Endometrium (tissue), 2 donors: ENCODE data around the gene GMDS.

Experiments
- FAIRE-seq: peaks from 2 replicates; lab custom pipeline; 2012; peaks lifted over from hg19 to GRCh38; lab: Jason Lieb, UNC
- donor health status: control.
- donor health status: control.

Gene GMDS

DNA sequence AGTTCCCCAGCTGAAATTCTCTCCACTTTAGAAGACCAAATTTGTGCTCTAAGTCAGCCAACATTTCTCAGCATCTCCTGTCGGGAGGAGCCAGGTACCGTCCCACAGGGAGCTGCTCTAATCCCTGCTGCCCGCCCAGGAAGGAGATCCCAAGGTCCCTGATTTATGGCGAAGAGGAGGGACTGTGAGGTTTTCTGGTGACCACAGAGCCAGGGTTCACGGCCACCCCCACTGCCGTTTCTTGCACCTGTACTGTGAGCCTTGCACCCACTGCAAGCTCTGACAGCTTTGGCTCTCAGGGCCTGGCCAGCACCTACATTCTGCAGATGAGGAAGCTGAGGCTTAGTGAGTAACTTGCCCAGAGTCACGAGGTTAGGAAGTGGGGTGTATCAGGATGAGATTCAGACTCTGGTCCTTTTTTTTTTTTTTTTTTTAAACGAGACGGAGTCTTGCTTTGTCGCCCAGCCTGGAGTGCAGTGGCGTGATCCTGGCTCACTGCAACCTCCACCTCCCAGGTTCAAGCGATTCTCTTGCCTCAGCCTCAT lies 600.8 kb downstream of the GMDS start:
- FAIRE-seq, result no peak

DNA sequence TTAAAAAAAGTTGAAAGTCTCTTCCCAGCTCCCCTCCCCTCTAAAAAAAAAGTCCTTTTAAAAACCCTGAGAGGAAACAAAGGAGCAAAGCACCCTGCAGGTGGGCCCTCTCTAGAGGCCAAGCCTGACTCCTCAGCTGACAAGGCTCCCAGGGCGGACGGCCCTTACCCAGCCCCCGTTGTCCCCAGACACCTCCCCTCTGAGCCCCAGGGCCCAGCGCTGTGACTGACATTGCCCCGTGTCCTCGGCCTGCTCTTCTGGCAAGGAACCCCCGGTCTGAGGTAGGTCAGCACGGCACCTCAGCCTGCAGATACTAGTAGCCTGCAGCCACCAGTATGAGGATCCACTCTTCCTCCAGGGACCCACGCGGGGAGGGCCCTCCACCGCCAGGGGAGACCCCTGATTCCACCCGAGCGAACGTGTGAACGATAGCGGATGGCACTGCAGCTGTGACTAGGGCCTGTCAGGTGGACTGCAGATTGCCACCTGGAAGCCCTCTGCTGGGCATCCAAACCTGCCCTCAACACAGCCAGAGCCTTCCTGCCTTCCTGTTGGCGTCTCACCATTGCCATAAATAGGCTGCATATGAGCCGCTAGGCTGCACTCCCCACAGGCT lies 601.5 kb downstream of the GMDS start:
- FAIRE-seq, result no peak

DNA sequence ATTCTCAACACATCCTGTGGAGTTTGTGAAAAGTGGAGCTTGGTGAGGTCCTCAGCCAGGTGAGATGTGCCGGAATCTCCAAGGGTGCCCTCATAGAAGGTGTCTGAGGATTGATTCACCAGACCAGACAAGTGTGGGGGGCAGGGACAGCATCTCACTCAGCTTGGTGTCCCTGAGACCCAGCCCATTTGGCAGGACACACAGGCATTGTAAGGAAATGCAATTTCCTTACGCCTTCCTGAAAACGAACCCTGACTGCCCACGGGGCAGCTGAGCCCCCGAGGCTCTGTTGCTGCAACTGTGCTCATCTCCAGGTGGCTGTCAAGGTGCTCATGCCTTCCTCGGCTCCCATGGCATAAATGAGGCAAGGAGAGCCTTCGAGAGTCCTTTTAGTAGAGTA lies 602.3 kb downstream of the GMDS start:
- no peak for FAIRE-seq

DNA sequence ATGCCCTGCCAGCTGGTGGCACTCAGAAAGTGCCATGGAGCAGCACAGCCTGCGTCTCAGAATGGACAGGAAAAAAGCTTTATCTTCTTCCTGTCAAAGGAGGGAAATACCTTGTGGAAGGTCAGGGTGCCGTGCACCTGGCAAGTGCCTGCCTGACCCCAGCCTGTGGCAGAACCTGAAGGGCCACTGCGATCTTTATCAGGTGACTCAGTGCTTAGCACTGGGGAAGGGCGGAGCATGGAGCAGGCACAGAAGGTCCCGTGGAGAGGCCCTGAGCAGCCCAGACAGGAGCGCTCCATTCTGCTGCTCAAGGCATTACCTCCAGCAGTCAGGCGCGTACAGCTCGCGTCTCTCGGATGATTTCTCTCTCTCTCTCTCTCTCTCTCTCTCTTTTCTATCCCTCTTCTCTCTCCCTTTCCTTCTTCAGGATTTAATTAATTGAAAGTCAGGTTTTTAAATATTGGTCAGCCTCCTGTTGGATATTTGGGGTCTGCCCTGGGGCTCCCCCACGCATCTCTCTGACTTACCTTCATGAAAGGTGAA lies 604.0 kb downstream of the GMDS start:
- no peak for FAIRE-seq

DNA sequence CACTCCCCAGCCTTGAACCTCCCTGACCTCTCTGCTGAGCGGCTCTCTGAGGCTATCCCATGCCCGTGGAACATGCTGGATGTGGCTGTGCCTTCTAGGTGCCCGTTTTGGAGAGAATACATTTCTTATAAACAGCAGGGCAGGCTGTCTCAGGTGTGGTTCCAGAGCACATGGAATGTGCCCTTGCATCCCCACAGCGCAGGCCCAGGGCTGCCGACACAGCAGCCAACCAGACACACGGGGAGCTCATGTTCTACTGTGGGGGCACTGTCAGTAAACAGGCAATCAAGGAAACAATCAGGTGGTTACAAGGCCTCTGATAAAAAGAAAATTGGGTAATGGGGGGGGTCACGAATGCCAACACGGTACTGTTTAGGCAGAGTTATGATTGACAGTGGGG lies 604.9 kb downstream of the GMDS start:
- FAIRE-seq, result no peak

DNA sequence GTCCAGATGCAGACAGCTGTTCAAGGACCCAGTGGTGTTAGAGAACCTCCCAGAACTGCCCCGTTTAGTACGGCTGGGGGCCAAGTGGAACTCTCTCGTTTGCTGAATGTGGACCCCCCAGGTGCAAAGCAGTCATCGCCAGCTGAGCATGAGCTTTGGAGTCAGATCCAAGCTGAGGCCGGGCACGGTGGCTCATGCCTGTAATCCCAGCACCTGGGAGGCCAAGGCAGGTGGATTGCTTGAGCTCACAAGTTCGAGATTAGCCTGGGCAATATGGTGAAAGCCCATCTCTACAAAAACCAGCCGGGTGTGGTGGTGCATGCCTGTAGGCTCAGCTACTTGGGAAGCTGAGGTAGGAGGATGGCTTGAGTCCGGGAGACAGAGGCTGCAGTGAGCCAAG lies 606.0 kb downstream of the GMDS start:
- FAIRE-seq, result no peak

DNA sequence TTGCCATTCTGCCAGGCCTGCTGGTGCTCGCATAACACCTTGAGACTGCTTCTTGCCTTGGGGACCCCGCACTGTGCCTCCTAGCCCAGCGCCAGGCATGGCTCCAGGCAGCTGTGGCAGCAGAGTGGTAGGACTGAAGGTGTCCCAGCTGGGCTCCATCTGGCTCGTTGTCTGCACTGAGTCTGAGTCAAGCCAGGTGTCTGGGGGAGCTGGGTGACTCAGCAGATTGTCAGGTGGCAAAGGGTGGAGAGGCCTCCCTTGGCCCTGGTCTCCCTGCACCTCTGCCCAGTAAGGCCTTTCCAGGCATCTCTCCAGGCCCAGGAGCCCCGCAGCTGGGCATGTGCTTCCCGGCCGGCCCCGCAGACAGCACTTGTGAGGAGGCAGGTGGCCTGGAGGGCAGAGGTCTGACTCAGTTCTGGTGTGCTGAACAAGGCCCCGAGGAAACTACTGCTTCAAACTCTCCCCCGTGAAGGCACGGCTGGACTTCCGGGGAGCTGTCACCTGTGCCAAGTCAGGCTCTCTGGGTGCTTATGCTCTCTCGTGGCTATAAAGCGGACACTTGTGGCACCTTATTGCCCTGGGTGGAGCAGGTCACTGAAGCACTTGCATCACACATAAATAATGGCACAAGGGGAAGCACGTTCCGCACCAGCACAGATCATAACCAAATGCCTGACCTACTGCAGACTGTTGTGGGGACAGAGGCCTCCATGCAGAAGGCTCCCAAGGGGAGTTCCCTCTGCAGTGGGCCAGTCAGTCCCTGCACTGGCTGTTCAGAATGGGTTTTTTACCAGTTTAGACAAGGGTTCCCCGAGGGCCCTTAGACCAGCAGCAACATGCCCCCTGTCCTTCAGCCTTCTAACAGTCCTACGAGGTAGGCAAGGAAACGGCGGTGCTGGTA lies 608.2 kb downstream of the GMDS start:
- FAIRE-seq, result no peak

DNA sequence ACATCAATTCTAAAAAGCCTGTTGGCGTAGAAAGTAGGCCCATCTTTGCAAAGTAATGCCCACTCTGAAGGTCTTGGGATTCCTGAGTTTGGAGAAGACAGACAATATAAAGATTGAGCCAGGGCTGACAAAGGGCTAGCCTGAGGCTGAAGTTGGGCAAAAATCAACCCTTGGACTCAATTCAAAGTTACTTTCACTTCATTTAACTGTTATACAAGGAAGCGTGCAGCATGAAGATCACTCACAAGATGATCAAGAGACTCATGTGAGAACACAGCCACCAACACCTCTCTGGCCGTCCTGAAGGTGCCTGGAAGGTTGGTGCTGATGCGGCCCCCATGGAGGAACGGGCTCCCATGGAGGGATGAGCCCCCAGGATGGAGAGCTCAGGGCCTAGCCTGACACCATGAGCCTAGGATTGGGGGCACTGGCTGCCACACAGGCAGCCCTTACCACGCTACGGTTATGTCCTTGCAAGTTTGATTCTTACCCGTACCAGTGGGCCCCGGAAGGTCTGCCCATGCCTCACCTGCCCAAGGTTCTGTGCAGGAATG lies 609.1 kb downstream of the GMDS start:
- no peak for FAIRE-seq

DNA sequence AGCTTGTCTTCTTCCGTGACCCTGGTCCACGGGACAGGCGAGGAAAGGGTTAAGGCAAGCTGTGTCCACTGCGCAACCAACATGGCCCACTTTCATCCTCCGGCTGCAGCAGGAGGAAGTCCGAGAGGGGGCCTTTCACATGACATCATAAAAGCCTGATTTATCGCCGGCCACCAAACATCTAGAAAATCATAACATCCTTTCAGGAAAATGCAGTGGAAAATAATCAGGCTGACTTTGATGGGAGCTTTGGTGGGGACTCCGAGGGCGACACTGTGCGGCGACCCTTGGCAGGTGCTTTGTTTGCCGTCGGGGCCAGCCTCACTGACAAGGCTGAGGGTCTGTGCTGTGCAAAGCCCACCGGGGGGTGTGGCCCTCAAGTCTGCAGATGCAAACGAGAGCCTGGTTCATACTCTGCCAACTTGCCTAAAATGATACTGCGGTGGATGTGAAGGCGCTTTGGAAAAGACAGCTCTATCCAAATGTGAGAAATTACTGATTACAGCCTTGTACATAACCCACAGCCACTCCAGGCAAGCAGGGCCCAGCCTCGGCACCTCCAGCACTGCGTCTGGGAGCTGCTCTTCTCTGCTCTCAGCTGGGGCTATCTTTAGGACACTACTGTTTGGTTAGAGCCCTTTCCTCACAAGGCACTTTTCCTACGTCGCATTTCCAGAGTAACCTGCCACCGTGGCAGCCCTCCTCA lies 609.9 kb downstream of the GMDS start:
- FAIRE-seq, result no peak

DNA sequence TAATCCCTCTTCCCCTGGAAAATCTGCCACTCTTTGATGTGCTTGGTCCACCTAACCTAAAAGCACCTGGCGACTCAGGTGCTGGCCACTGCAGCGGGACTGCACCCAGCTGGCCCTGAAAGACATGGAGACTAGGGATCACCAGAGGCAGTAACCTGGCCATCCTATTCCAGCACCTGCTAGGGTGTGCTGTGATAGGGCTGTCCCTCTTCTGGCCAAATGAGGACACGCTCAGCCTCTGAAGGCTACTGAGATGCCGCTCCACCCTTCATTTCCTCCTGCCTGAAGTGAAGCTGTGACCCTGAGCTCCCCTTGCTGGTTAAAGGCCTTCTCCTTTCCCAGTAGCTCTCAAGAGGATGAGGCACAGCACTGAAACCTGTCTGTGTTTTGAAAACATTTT lies 611.3 kb downstream of the GMDS start:
- FAIRE-seq, result no peak

DNA sequence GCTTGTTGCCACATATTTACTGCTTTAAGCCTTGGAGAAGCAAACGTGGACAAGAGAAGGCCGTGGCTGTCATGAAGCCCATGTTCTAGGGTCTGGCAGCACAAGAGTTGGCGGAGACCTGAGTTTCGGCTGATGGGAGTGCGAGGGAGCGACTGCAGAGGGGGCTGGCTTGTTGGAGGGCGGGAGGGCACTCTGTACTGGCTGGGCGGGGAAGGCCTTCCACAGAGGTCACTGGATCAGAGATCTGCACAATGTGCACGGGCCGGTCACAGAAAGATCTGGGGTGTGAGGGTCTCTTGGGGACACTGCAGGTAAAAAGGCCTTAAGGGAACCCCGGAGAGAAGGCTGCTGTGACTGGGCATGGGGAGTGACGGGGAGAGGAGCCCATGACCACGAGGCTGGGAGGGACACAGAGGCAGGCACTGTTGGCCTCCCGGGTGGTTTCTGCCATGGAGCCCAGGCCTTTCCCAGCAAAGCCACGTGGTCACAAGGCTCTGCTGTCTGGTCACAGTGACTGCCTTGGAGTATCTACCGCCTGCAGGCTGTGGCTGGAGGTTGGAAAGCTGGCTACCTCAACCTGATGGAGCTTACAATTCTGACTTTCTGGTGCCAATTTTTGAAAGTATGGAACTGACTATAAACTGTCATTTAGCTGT lies 611.9 kb downstream of the GMDS start:
- no peak for FAIRE-seq

DNA sequence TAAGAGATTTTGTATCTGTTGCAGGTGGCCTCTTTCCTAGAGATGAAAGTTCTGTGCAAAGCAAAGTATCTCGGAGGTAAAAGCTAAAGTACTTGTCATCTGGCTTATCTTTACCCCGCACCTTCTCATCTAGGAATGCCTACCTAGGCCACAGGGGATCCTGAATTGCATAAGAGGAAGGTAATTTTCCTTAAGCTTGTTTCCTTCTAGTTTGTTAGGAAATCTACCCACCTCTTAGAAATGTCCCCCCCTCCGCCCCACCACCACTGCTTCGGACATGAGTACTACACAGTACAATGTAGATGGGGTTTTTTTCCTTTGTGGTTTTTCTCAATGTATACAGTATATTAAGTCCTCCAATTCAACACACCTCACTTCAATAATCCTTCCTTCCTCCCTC lies 614.2 kb downstream of the GMDS start:
- FAIRE-seq, result no peak

DNA sequence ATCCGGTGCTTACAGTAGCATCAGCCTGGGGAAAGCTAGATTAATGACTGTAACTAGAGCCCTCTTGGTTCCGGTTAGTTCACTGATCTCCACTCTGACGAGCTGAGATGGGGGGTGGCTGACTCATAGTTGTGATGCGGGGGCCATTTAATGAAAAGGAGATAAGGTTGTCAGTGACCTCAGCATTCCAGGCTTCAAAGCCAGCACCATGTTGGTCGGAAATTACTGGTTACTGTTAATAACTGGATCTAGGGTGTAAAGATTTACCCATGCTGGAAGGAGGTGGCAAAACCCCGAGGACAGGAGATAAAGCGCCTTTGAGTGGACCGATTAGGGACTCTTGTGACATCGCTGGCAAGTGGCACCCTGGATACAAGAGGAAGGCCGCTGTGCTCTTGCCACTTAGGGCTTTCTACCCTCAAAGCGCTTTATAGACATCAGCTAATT lies 614.6 kb downstream of the GMDS start:
- FAIRE-seq, result no peak

DNA sequence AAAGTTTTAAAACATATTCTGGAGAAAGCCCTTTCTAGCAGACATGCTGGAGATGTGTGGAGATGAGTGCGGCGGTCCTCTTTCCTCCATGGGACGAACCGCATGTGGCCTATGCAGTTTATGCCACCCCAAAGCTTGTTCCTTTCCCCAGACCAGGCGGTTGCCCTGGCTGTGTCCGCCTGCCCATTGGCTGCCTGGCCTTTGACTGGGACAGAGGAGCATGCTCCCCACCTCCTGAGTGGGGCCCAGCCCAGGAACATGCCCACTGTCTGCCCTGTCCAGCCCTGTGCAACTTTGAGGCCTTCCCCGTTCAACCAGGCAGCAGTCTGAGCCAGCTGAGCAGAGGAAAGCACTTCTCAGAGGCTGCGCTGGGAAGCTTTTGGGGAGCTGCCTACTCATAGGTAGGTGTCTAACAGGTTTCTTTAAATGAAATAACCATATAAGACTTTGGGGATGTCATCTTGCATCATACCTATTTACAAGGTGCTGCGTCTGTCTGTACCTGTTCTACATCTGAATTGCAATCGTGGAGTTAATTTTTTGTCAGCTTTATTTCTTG lies 615.1 kb downstream of the GMDS start:
- FAIRE-seq, result no peak

DNA sequence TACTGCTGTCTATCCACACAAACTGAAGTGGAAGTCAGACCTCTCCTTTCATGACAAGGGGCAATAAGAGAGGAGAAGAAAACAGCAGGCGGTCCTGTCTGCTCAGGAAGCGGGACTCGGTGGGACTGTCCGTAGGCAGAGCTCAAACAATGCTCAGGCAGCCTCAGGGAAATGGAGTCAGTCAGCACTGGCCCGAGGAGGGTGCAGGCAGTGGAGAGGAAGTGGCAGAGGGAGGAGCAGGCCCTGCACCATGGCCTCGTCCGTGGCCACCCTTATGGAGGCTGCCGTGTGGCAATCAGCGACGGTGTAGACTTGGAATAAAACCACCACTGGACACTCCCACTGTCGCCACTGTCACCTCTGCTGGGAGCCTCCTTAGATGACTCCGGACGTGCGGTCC lies 616.1 kb downstream of the GMDS start:
- FAIRE-seq, result no peak

DNA sequence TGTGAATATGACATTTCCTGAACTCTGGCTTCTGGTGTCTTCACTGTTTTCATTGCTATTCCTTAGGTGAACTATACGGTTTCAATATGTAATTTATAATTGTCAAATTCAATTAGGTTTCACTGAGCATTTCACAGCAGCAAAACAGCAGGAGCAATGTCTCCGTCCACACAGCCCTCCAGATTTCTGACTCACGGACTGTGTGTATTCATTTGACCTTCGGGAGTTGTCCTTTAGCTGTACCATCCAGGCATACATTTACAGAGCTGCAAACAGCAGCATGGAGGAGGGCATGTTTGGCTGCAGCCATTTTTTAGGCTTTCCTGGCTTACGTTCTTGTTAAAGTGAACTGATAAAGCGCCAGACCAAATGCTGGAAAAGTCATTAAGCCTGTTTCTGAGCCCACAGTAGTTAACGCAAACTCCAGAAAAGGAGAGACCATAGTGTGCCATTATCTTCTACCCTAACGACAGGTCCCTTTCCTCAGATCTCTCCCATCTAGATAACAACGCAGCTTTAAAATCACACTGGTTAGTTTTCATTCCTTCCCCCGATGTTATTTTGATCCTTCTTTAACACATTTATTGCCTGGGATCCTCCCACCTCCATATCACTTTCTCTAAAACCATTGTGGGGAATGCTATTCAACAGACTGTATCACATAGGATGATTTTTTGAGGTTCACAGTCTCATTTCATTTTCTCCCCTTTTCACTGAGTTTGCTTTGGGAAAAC lies 617.4 kb downstream of the GMDS start:
- FAIRE-seq, result no peak

DNA sequence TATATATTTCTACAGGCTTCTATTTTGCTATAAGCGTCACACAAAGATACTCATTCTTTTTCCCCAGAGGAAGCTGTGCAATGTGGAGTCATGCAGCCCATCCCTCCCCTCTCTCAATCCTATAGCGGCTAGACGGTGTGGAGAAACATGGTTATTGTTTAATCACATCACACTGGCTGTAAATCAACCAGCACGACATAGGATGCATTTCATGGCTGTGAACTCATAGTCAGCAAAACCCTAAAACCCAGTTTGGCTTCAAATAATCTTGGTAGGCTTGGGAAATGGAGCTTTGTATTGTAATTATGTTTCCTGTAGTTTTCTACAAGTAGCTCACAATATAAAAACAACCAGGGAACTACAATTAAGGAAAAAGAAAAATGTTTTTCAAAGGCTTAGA lies 618.9 kb downstream of the GMDS start:
- no peak for FAIRE-seq

DNA sequence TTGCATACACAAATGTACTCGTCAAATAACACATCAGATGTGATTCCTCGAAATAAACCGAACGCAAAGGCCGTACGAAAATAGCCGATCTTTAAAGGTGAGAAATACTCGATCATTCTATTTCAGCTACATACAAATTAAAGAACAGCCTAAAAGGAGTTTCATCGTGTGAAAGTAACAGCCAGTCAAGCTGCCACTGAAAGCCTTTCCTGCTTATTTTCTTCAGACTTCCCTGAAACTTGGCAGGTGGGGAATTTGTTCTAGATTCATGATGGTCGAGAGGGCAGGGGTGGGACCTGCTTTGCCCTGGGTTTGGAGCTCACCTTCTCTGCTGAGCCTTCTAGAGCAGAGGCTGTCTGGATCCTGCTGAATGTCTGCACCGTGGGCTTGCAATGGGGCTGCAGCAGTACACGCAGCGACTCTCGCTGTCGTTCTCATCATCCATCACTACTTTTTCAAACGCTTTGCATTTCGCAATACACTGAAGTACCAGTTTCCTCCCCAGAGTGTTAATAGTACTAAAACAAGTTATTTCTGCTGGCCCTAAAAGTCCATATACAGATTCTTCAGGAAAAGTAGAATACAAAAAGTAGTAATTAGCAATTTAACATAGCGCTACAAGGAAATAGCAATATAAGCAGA lies 619.5 kb downstream of the GMDS start:
- FAIRE-seq, result no peak

DNA sequence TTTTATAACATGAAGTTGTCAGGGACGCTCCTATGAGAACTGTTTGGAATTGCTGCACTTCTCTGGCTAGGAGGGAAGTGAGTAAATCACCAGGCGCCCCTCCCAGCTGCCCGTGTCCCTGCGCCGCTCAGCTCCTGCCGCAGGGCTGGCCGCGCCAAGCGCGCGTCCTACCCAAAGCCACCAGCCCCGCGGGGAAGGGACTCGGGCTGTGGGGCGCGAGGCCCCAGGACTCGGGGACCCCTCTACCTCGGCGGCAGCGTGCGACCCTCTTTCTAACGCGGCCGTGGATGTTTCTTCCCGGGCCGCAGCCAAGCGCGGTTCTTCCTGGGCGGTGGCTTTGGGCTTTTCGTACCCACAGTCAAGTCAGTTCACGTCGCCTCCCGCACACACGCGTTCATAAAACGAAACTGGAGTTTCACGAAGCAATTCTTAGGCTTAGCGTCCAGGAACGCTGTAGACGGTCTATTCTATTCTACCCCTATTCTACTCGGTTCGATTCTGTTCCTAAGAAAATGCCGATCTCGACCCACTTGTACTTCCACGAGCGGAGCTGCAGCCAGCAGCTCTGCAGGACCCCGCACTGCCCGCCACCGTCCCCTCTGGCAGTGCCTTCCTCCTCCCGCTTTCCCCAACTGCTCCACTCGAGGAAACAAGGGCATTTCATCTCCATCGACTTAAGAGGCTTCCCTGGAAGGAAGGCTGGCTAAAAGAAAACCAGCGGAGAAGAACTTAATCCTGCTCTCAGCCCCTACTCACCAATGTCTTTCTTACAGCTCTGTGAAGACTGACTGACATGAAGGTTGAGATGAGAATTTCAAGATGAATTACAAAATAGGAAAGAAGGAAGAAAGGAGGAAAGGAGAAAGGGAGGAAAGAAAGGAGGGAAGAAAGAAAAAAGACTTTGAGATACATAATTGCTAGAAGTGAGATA lies 620.3 kb downstream of the GMDS start:
- no peak for FAIRE-seq
